SK-N-SH (cell line): Measurements from ENCODE around the gene ENOPH1. TPM values are rescaled to one million over a fixed set of nuclear protein-coding genes. Genes with fewer than 3 reads are reported as not detected.

Experiments
- CTCF ChIA-PET: fragments of 300-600, 350-600 bp; formaldehyde crosslinking; extraction: SDS; loops from one replicate; lab custom pipeline; 2021; lab: Yijun Ruan, JAX
- POLR2A ChIA-PET: fragments of 350-600 bp; sonication (Branson Sonifier 250); formaldehyde crosslinking; extraction: SDS; loops from one replicate; lab custom pipeline; 2020; ENCODE audit warnings: antibody characterized with exemption, inconsistent platforms; lab: Yijun Ruan, JAX
- DNase-seq: peaks from one replicate; pipeline ENCODE4 v3.0.0; 2012
- H2AFZ ChIP-seq: fragments of 200-600 bp; sonication (generic); 2 replicates; pipeline ENCODE4 v1.8.1; 2016; ENCODE audit warnings: antibody characterized with exemption, mild to moderate bottlenecking, low read depth
- H3F3A ChIP-seq: fragments of 200-600 bp; sonication (generic); replicated peaks from 2 replicates; pipeline ENCODE3; 2016; ENCODE audit warnings: antibody characterized with exemption, mild to moderate bottlenecking; ENCODE audit not compliant: insufficient read depth
- H3K27ac ChIP-seq, 2 experiments: fragments of 200-500 bp in 1 of 2; fragments of 200-600 bp in 1 of 2; sonication (Bioruptor generic) in 1 of 2; sonication (generic), shearing (Covaris generic) in 1 of 2; 2 replicates each; pipeline versions ENCODE4 v1.5.1 to v1.6.1; 2014 to 2016; ENCODE audit warnings: low read depth in 2 of 2, inconsistent platforms in 1 of 2, low read length in 1 of 2, mild to moderate bottlenecking in 1 of 2, mixed read lengths in 1 of 2
- H3K27me3 ChIP-seq: fragments of 200-600 bp; sonication (generic), shearing (Covaris generic); 2 replicates; pipeline ENCODE4 v1.6.1; 2016; ENCODE audit warnings: mixed run types; ENCODE audit not compliant: insufficient read depth
- H3K36me3 ChIP-seq, 2 experiments: fragments of 200-500 bp in 1 of 2; fragments of 200-600 bp in 1 of 2; sonication (Bioruptor generic) in 1 of 2; sonication (generic) in 1 of 2; replicated peaks in 1 of 2; 2 replicates each; pipeline versions ENCODE3 to v1.5.1; 2014 to 2016; ENCODE audit warnings: low read length in 1 of 2, mild to moderate bottlenecking in 1 of 2; ENCODE audit not compliant: insufficient read depth in 2 of 2, control insufficient read depth in 1 of 2
- H3K4me1 ChIP-seq, 2 experiments: fragments of 200-500 bp in 1 of 2; fragments of 200-600 bp in 1 of 2; sonication (Bioruptor generic) in 1 of 2; sonication (generic), shearing (Covaris generic) in 1 of 2; 2 replicates each; pipeline versions ENCODE4 v1.5.1 to v1.6.1; 2014 to 2016; ENCODE audit warnings: low read depth in 1 of 2, low read length in 1 of 2, mixed run types in 1 of 2; ENCODE audit not compliant: insufficient read depth in 2 of 2, control insufficient read depth in 1 of 2
- H3K4me2 ChIP-seq: fragments of 200-600 bp; sonication (generic), shearing (Covaris generic); 2 replicates; pipeline ENCODE4 v1.6.1; 2017; ENCODE audit warnings: mixed run types
- H3K4me3 ChIP-seq, 2 experiments: fragments of 200-500 bp in 1 of 2; fragments of 200-600 bp in 1 of 2; sonication (Bioruptor generic) in 1 of 2; sonication (generic), shearing (Covaris generic) in 1 of 2; 2 replicates each; pipeline versions ENCODE4 v1.5.1 to v1.8.1; 2014 to 2016; ENCODE audit warnings: low read depth in 2 of 2, inconsistent platforms in 1 of 2, low read length in 1 of 2, mild to moderate bottlenecking in 1 of 2, mixed read lengths in 1 of 2, moderate library complexity in 1 of 2
- H3K79me2 ChIP-seq: fragments of 200-600 bp; sonication (generic); 2 replicates; pipeline ENCODE4 v1.8.1; 2017; ENCODE audit warnings: mild to moderate bottlenecking; ENCODE audit not compliant: insufficient read depth
- H3K9ac ChIP-seq: fragments of 200-600 bp; sonication (generic); 2 replicates; pipeline ENCODE4 v1.6.1; 2017; ENCODE audit warnings: mixed run types
- H3K9me2 ChIP-seq: fragments of 200-600 bp; sonication (generic); 2 replicates; pipeline ENCODE4 v1.6.1; 2017; ENCODE audit warnings: mixed run types
- H3K9me3 ChIP-seq: fragments of 200-600 bp; sonication (generic); 2 replicates; pipeline ENCODE4 v1.6.1; 2017; ENCODE audit warnings: mixed run types, mild to moderate bottlenecking, moderate library complexity
- H4K20me1 ChIP-seq: fragments of 200-600 bp; sonication (generic); 2 replicates; pipeline ENCODE4 v1.6.1; 2017; ENCODE audit warnings: mild to moderate bottlenecking, mixed run types; ENCODE audit not compliant: insufficient read depth
- CTCF ChIP-seq: fragments of 200-600 bp; sonication (generic); IDR thresholded peaks from 2 replicates; pipeline ENCODE4 v1.6.1; 2017; ENCODE audit warnings: antibody characterized with exemption, mild to moderate bottlenecking, moderate library complexity
- ELF1 ChIP-seq: IDR thresholded peaks from 2 replicates; pipeline ENCODE4 v1.4.0; 2012
- FOSL2 ChIP-seq: IDR thresholded peaks from 2 replicates; pipeline ENCODE4 v1.4.0; 2012; ENCODE audit warnings: low read depth, mild to moderate bottlenecking, moderate library complexity, borderline replicate concordance
- FOXM1 ChIP-seq: IDR thresholded peaks from 2 replicates; pipeline ENCODE4 v1.4.0; 2012; ENCODE audit warnings: low read depth, mild to moderate bottlenecking
- GABPA ChIP-seq: IDR thresholded peaks from 2 replicates; pipeline ENCODE4 v1.4.0; 2012; ENCODE audit warnings: low read depth, mild to moderate bottlenecking
- JUND ChIP-seq: IDR thresholded peaks from 2 replicates; pipeline ENCODE4 v1.4.0; 2012
- MAX ChIP-seq: IDR thresholded peaks from 2 replicates; pipeline ENCODE4 v1.4.0; 2012; ENCODE audit warnings: low read depth
- NFIC ChIP-seq: IDR thresholded peaks from 2 replicates; pipeline ENCODE4 v1.4.0; 2012; ENCODE audit warnings: borderline replicate concordance
- NRF1 ChIP-seq: IDR thresholded peaks from 2 replicates; pipeline ENCODE4 v1.6.1; 2012; ENCODE audit warnings: low read depth, mild to moderate bottlenecking, low read length
- PBX3 ChIP-seq: IDR thresholded peaks from 2 replicates; pipeline ENCODE4; 2012
- RFX5 ChIP-seq: IDR thresholded peaks from 2 replicates; pipeline ENCODE4 v1.6.1; 2012; ENCODE audit warnings: mild to moderate bottlenecking, improper control_type of control experiment, low read length
- RXRA ChIP-seq: IDR thresholded peaks from 2 replicates; pipeline ENCODE4 v1.4.0; 2012; ENCODE audit warnings: low read depth, mild to moderate bottlenecking, borderline replicate concordance
- SIN3A ChIP-seq: IDR thresholded peaks from 2 replicates; pipeline ENCODE4 v1.6.1; 2012; ENCODE audit warnings: low read depth, mild to moderate bottlenecking, low read length, moderate library complexity, borderline replicate concordance
- SMC3 ChIP-seq: IDR thresholded peaks from 2 replicates; pipeline ENCODE4 v1.6.1; 2012; ENCODE audit warnings: low read depth, low read length, improper control_type of control experiment
- TAF1 ChIP-seq: IDR thresholded peaks from 2 replicates; pipeline ENCODE4 v1.6.1; 2012; ENCODE audit warnings: low read depth, mild to moderate bottlenecking, low read length, moderate library complexity, borderline replicate concordance
- TCF12 ChIP-seq: IDR thresholded peaks from 2 replicates; pipeline ENCODE4 v1.4.0; 2012
- USF1 ChIP-seq: IDR thresholded peaks from 2 replicates; pipeline ENCODE4 v1.4.0; 2012; ENCODE audit warnings: low read depth, borderline replicate concordance
- YY1 ChIP-seq: IDR thresholded peaks from 2 replicates; pipeline ENCODE4 v1.4.0; 2012; ENCODE audit warnings: low read depth, mild to moderate bottlenecking
- ZBTB33 ChIP-seq: IDR thresholded peaks from 2 replicates; pipeline ENCODE4 v1.4.0; 2012; ENCODE audit warnings: low read depth, borderline replicate concordance
- WGBS: methylation state at CpG from one replicate; pipeline ENCODE4 v1.1.6; 2017; ENCODE audit warnings: low lambda C conversion rate; 5-methylcytosine and 5-hydroxymethylcytosine counted together
- polyA plus RNA-seq, 3 experiments: library from polyadenylated mRNA; depleted of rRNA; stranded (reverse); fragments of >200 nt; gene quantifications; 2 replicates each; pipeline ENCODE4 v1.2.3, GENCODE V29; 2012
- TF ChIP-seq, protein P1 (sequence below): fragments of 150-350 bp; IDR thresholded peaks from 2 replicates; pipeline ENCODE4 v1.6.1; 2017; ENCODE audit warnings: antibody characterized with exemption, low read length, low read depth, borderline replicate concordance
- TF ChIP-seq, protein P2 (sequence below): fragments of 150-350 bp; IDR thresholded peaks from 2 replicates; pipeline ENCODE4 v1.6.1; 2016; ENCODE audit warnings: mild to moderate bottlenecking, low read depth, low read length

Gene ENOPH1
- polyA plus RNA-seq, 1 of the 3 experiments (the other 2 are of a cell fraction) = 14.9 TPM

GRCh38 chr4:82439088-82439487 is 8.7 kb downstream of the ENOPH1 start:
- H3K4me1 ChIP-seq = peaks cover 0 to 2% of the 10 kb centered on the region in 2 experiments; a peak in 1 of 4 replicates
- no peak for DNase-seq
- TF ChIP-seq SMC3 (no peak), NRF1 (no peak), CTCF (no peak), USF1 (no peak), FOXM1 (no peak), SIN3A (no peak), RFX5 (no peak), NFIC (no peak), FOSL2 (no peak), GABPA (no peak), RXRA (no peak), TCF12 (no peak)
- ChIA-PET POLR2A (interaction anchor here (1.7 kb wide), 1 partner anchor 9 kb away, joined by 9 read pairs; the partner anchor contains the start of gene HNRNPDL), CTCF (interaction anchor here (2.1 to 2.3 kb wide), 2 partner anchors 10 to 23 kb away, joined by 5 to 7 read pairs; no protein-coding TSS in a partner anchor)
- H3K79me2 ChIP-seq = peaks cover 99% of the 10 kb centered on the region
- no peak overlapping the region for H3K4me3 ChIP-seq
- no peak overlapping the region for H3K4me2 ChIP-seq
- peaks cover 0 to 10% of the 10 kb centered on the region in 2 experiments for H3K36me3 ChIP-seq
- no peak overlapping the region for H3K27ac ChIP-seq
- no peak overlapping the region for H3K9ac ChIP-seq
- no peaks in the 10 kb centered on the region for H3K27me3 ChIP-seq
- H3F3A ChIP-seq = no peaks in the 10 kb centered on the region
- H2AFZ ChIP-seq = no peak overlapping the region
- WGBS = 90% methylated on average over 2 of the region's 2 CpGs
- H3K9me3 ChIP-seq = no peaks in the 10 kb centered on the region
- no peaks in the 10 kb centered on the region for H3K9me2 ChIP-seq
- H4K20me1 ChIP-seq = peaks cover 24% of the 10 kb centered on the region

DNA sequence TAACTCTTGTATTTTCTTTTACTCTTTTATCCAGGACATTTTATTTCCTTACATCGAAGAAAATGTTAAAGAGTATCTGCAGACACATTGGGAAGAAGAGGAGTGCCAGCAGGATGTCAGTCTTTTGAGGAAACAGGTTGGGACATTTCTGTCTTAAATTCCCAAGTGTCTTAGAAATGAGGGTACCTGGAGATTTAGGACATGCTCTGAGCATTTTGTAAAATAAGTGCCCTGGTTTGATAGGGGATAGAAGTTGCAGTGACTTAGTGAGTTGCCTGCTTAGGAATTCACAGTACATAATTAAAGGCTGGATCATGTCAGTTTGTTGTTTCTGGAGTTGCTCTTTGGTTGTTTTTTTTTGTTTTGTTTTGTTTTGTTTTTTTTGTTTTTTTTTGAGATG is 17.5 kb downstream of the ENOPH1 start:
- peaks cover 68% of the 10 kb centered on the region for H3K79me2 ChIP-seq
- H3K9ac ChIP-seq = no peak overlapping the region
- H3K4me2 ChIP-seq = no peak overlapping the region
- no peaks in the 10 kb centered on the region for H3K9me3 ChIP-seq
- ChIA-PET CTCF (interaction anchor here (1.6 kb wide), 1 partner anchor 14 kb away, joined by 6 read pairs; no protein-coding TSS in a partner anchor), POLR2A (no interaction called here)
- peaks cover 0 to 4% of the 10 kb centered on the region in 2 experiments; a peak in 1 of 4 replicates for H3K4me1 ChIP-seq
- H3F3A ChIP-seq = no peaks in the 10 kb centered on the region
- no peak overlapping the region for H3K4me3 ChIP-seq
- no peaks in the 10 kb centered on the region for H3K9me2 ChIP-seq
- no peak for DNase-seq
- H4K20me1 ChIP-seq = peaks cover 5% of the 10 kb centered on the region; the same call in 1 of the 2 replicates
- no peak overlapping the region for H2AFZ ChIP-seq
- H3K27ac ChIP-seq = no peak overlapping the region
- H3K36me3 ChIP-seq = peaks cover 15 to 30% of the 10 kb centered on the region in 2 experiments
- H3K27me3 ChIP-seq = no peaks in the 10 kb centered on the region
- 100% methylated on average over 1 of the region's 1 CpG for WGBS
- no peak for TF ChIP-seq FOSL2
- no peak for TF ChIP-seq YY1
- TF ChIP-seq MAX = no peak
- TF ChIP-seq, protein P1, sequence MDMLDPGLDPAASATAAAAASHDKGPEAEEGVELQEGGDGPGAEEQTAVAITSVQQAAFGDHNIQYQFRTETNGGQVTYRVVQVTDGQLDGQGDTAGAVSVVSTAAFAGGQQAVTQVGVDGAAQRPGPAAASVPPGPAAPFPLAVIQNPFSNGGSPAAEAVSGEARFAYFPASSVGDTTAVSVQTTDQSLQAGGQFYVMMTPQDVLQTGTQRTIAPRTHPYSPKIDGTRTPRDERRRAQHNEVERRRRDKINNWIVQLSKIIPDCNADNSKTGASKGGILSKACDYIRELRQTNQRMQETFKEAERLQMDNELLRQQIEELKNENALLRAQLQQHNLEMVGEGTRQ = no peak
- TF ChIP-seq PBX3 = no peak
- TF ChIP-seq, protein P2, sequence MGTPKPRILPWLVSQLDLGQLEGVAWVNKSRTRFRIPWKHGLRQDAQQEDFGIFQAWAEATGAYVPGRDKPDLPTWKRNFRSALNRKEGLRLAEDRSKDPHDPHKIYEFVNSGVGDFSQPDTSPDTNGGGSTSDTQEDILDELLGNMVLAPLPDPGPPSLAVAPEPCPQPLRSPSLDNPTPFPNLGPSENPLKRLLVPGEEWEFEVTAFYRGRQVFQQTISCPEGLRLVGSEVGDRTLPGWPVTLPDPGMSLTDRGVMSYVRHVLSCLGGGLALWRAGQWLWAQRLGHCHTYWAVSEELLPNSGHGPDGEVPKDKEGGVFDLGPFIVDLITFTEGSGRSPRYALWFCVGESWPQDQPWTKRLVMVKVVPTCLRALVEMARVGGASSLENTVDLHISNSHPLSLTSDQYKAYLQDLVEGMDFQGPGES = no peak
- no peak for TF ChIP-seq NRF1
- no peak for TF ChIP-seq FOXM1
- TF ChIP-seq NFIC = no peak
- TF ChIP-seq ZBTB33 = no peak
- TF ChIP-seq ELF1 = no peak
- TF ChIP-seq JUND = no peak
- TF ChIP-seq TAF1 = no peak
